GM12878 (cell line): ENCODE measurements around the gene PDE9A. TPM values are rescaled to one million over a fixed set of nuclear protein-coding genes. Genes with fewer than 3 reads are reported as not detected.

Experiments
- ATAC-seq: fragments of 200-7000 bp; cut with Tn5 transposase; 3 replicates; pipeline ENCODE4 v1.9.1; 2020; ENCODE audit warnings: mild to moderate bottlenecking, moderate library complexity
- BruUV-seq: library from RNA; stranded (reverse); fragments of 400-500 nt; replicated peaks from 2 replicates; lab custom pipeline; 2021; lab: Mats Ljungman, UMichigan
- CTCF ChIA-PET: fragments of 300-600 bp; sonication (Branson Sonifier 250); formaldehyde crosslinking; extraction: SDS; loops from one replicate; lab custom pipeline; 2021; ENCODE audit warnings: inconsistent platforms; lab: Yijun Ruan, JAX
- POLR2A ChIA-PET: fragments of 350-600 bp; formaldehyde crosslinking; extraction: SDS; loops from one replicate; lab custom pipeline; 2021; ENCODE audit warnings: inconsistent platforms; lab: Charles Lee
- RAD21 ChIA-PET: fragments of 300-600 bp; sonication (Branson Sonifier 250); formaldehyde crosslinking; loops from one replicate; lab custom pipeline; 2023; ENCODE audit warnings: antibody characterized with exemption; ENCODE audit not compliant: unreplicated experiment; lab: Charles Lee
- SMC1A ChIA-PET: fragments of 300-600 bp; sonication (Branson Sonifier 250); formaldehyde crosslinking; loops from one replicate; lab custom pipeline; 2023; ENCODE audit not compliant: unreplicated experiment, uncharacterized antibody; lab: Charles Lee
- DNase-seq: peaks from one replicate; pipeline ENCODE4 v3.0.0-alpha.2; 2011; ENCODE audit warnings: low read depth, low spot score
- FAIRE-seq: peaks from 3 replicates; lab custom pipeline; 2011; peaks lifted over from hg19 to GRCh38; lab: Jason Lieb, UNC
- H2AFZ ChIP-seq: 2 replicates; pipeline ENCODE4 v1.6.0; 2011; ENCODE audit warnings: low read depth, low read length, control low read depth; ENCODE audit not compliant: control insufficient read depth
- H3K27ac ChIP-seq: 2 replicates; pipeline ENCODE4 v1.5.1; 2011; ENCODE audit warnings: control low read depth; ENCODE audit not compliant: control insufficient read depth, insufficient read depth
- H3K27me3 ChIP-seq, 2 experiments: replicated peaks in 1 of 2; 2 replicates each; pipeline versions ENCODE4 v1.6.0 to v1.6.1; 2011; ENCODE audit warnings: low read length in 1 of 2; ENCODE audit not compliant: control insufficient read depth in 2 of 2, insufficient read depth in 2 of 2
- H3K36me3 ChIP-seq, 2 experiments: 2 replicates each; pipeline ENCODE4 v1.5.1; 2011; ENCODE audit warnings: low read length in 1 of 2; ENCODE audit not compliant: control insufficient read depth in 2 of 2, insufficient read depth in 2 of 2
- H3K4me1 ChIP-seq: 2 replicates; pipeline ENCODE4 v1.6.1; 2011; ENCODE audit warnings: mild to moderate bottlenecking, low read length, moderate library complexity, mixed read lengths; ENCODE audit not compliant: control insufficient read depth, insufficient read depth
- H3K4me2 ChIP-seq: 2 replicates; pipeline ENCODE4 v1.6.0; 2011; ENCODE audit warnings: control low read depth; ENCODE audit not compliant: control insufficient read depth, insufficient read depth
- H3K4me3 ChIP-seq: fragments of 200-600 bp; sonication (generic); 2 replicates; pipeline ENCODE4 v1.5.1; 2016
- H3K79me2 ChIP-seq: 2 replicates; pipeline ENCODE4 v1.6.0; 2011; ENCODE audit warnings: low read length; ENCODE audit not compliant: control insufficient read depth, insufficient read depth
- H3K9ac ChIP-seq: 2 replicates; pipeline ENCODE4 v1.8.0; 2011; ENCODE audit warnings: low read length, control low read depth, mixed read lengths; ENCODE audit not compliant: control insufficient read depth, insufficient read depth
- H3K9me3 ChIP-seq: replicated peaks from 3 replicates; pipeline ENCODE4 v1.5.1; 2011; ENCODE audit warnings: mild to moderate bottlenecking, low read length; ENCODE audit not compliant: control insufficient read depth, insufficient read depth
- H4K20me1 ChIP-seq: 2 replicates; pipeline ENCODE4 v1.6.0; 2011; ENCODE audit not compliant: control insufficient read depth, insufficient read depth
- BMI1 ChIP-seq: fragments of 450-650 bp; IDR thresholded peaks from 2 replicates; pipeline ENCODE4 v1.6.1; 2016; ENCODE audit warnings: mild to moderate bottlenecking, moderate library complexity, borderline replicate concordance
- CUX1 ChIP-seq: IDR thresholded peaks from 2 replicates; pipeline ENCODE4 v1.6.1; 2012; ENCODE audit warnings: improper control_type of control experiment, low read depth, low read length; ENCODE audit not compliant: insufficient replicate concordance
- EED ChIP-seq: sonication (generic); IDR thresholded peaks from 2 replicates; pipeline ENCODE4 v1.6.1; 2016; ENCODE audit warnings: antibody characterized with exemption, low read depth
- EP300 ChIP-seq, 2 experiments: fragments of 150-350 bp in 1 of 2; IDR thresholded peaks; 2 replicates each; pipeline ENCODE4 v1.6.1; 2011 to 2012; ENCODE audit warnings: low read depth in 2 of 2, low read length in 2 of 2, borderline replicate concordance in 1 of 2, improper control_type of control experiment in 1 of 2, inconsistent platforms in 1 of 2; ENCODE audit not compliant: control insufficient read depth in 1 of 2
- ESRRA ChIP-seq: IDR thresholded peaks from 2 replicates; pipeline ENCODE4 v1.6.1; 2012; ENCODE audit warnings: mild to moderate bottlenecking, low read length, improper control_type of control experiment
- FOXM1 ChIP-seq: IDR thresholded peaks from 2 replicates; pipeline ENCODE4 v1.6.1; 2012; ENCODE audit warnings: low read depth, mild to moderate bottlenecking, inconsistent platforms, low read length, moderate library complexity
- KAT2A ChIP-seq: conservative IDR thresholded peaks from 2 replicates; pipeline ENCODE4 v1.6.1; 2011; ENCODE audit warnings: low read depth, low read length; ENCODE audit not compliant: control insufficient read depth
- MYB ChIP-seq: fragments of 150-350 bp; IDR thresholded peaks from 2 replicates; pipeline ENCODE4 v1.6.1; 2014; ENCODE audit warnings: mild to moderate bottlenecking, low read depth, low read length, borderline replicate concordance
- PAX8 ChIP-seq: fragments of 450-650 bp; IDR thresholded peaks from 2 replicates; pipeline ENCODE4 v1.6.1; 2017; ENCODE audit warnings: mild to moderate bottlenecking, moderate library complexity
- SREBF1 ChIP-seq: IDR thresholded peaks from 2 replicates; pipeline ENCODE4 v1.6.1; 2012; ENCODE audit warnings: mild to moderate bottlenecking, low read length
- SUPT20H ChIP-seq: IDR thresholded peaks from 2 replicates; pipeline ENCODE4 v1.6.1; 2011; ENCODE audit warnings: low read depth, mild to moderate bottlenecking, low read length, moderate library complexity, borderline replicate concordance; ENCODE audit not compliant: control insufficient read depth
- USF2 ChIP-seq: IDR thresholded peaks from 2 replicates; pipeline ENCODE4 v1.6.1; 2011; ENCODE audit warnings: low read depth, low read length, improper control_type of control experiment, borderline replicate concordance
- YBX1 ChIP-seq: fragments of 450-650 bp; IDR thresholded peaks from 2 replicates; pipeline ENCODE4 v1.6.1; 2016; ENCODE audit warnings: antibody characterized with exemption
- YY1 ChIP-seq: IDR thresholded peaks from 2 replicates; pipeline ENCODE4 v1.6.1; 2011; ENCODE audit warnings: low read depth, mild to moderate bottlenecking, low read length
- ZBED1 ChIP-seq: IDR thresholded peaks from 2 replicates; pipeline ENCODE4 v1.6.1; 2016; ENCODE audit warnings: borderline replicate concordance
- ZNF207 ChIP-seq: fragments of 450-650 bp; IDR thresholded peaks from 2 replicates; pipeline ENCODE4 v1.6.1; 2014; ENCODE audit warnings: antibody characterized with exemption, mild to moderate bottlenecking, borderline replicate concordance
- WGBS: methylation state at CpG from one replicate; pipeline ENCODE4 v1.1.6; 2016; ENCODE audit warnings: low lambda C conversion rate; ENCODE audit not compliant: insufficient replicate concordance, insufficient coverage; ENCODE audit errors: missing lambda C conversion rate; 5-methylcytosine and 5-hydroxymethylcytosine counted together
- in situ Hi-C: fragments of 300-500 bp; cut with MboI; formaldehyde crosslinking; loops from 9 replicates; pipeline ENCODE4 v1.14.3; 2018; ENCODE audit warnings: mixed read lengths
- intact Hi-C: fragments of 100-400 bp; cut with micrococcal nuclease; formaldehyde crosslinking; loops from one replicate; pipeline ENCODE4 v1.14.2; 2022; ENCODE audit not compliant: unreplicated experiment
- polyA plus RNA-seq, 11 experiments: library from polyadenylated mRNA; depleted of rRNA in 4 of 11; unstranded in 6 of 11; stranded (reverse) in 5 of 11; fragments of >200 nt; fragmentation: Nextera tagmentation in 4 of 11; fragmentation: Illumina TruSeq in 1 of 11; extraction: Ambion mirVana in 4 of 11; extraction: Trizol in 1 of 11; gene quantifications; 1 replicate in 1 of 11; 2 replicates in 10 of 11; pipeline versions ENCODE4 v1.2.1 to v1.2.3, GENCODE V29; 2011 to 2016; ENCODE audit warnings: inconsistent platforms in 2 of 11, missing spikeins in 2 of 11, low read depth in 1 of 11
- total RNA-seq, 4 experiments: library from RNA; depleted of rRNA in 3 of 4; stranded (reverse); fragments of >200 nt in 3 of 4; fragmentation: Illumina TruSeq in 1 of 4; extraction: Trizol in 1 of 4; gene quantifications; 2 replicates each; pipeline versions ENCODE4 v1.2.1 to v1.2.3, GENCODE V29; 2013 to 2021

Gene PDE9A
- total and polyA plus RNA-seq, 10 of the 15 experiments (the other 5 are each of a cell fraction or from before 2014, with no cell fraction given): 0.08 to 0.45 (median 0.20) TPM; not detected in 1

- H3K4me1 ChIP-seq: no peaks in the 10 kb centered on the region
- no peak overlapping the region for H3K4me3 ChIP-seq
- DNase-seq: no peak
- H3K79me2 ChIP-seq: no peaks in the 10 kb centered on the region
- no peak overlapping the region for H2AFZ ChIP-seq
- CTCF ChIA-PET: no interaction called here
- H3K27me3 ChIP-seq: no peaks in the 10 kb centered on the region; a peak in 1 of 4 replicates
- intact Hi-C loops (no loop called here), in situ Hi-C loops (no loop called here)
- POLR2A ChIA-PET: no interaction called here
- no peak for ATAC-seq
- no TSS peak for BruUV-seq
- 12% methylated on average over 4 of the region's 4 CpGs for WGBS
- no peak overlapping the region for H3K4me2 ChIP-seq
- FAIRE-seq: no peak
- H3K27ac ChIP-seq: no peak overlapping the region
- no peaks in the 10 kb centered on the region for H3K36me3 ChIP-seq
- RAD21 ChIA-PET: no interaction called here
- no peak overlapping the region for H3K9ac ChIP-seq
- H4K20me1 ChIP-seq: peaks cover 3% of the 10 kb centered on the region; the same call in 1 of the 2 replicates
- SMC1A ChIA-PET: no interaction called here
- TF ChIP-seq EED: no peak
- TF ChIP-seq SUPT20H: no peak
- TF ChIP-seq ZNF207: no peak
- TF ChIP-seq YBX1: no peak
- no peak for TF ChIP-seq YY1
- TF ChIP-seq USF2: no peak
- TF ChIP-seq ESRRA: no peak
- no peak for TF ChIP-seq FOXM1
- TF ChIP-seq CUX1: no peak
- TF ChIP-seq SREBF1: no peak
- no peak for TF ChIP-seq PAX8
- no peak for TF ChIP-seq BMI1
- no peak for TF ChIP-seq ZBED1
- TF ChIP-seq MYB: no peak
- TF ChIP-seq KAT2A: no peak
- TF ChIP-seq EP300 (IDR thresholded peaks at IDR 0.05; ENCODE audit: borderline replicate concordance in 1 of 2, control insufficient read depth in 1 of 2, low read depth in 2 of 2, low read length in 2 of 2): no peak
- no peaks in the 10 kb centered on the region for H3K9me3 ChIP-seq
These were observed 58.2 kb downstream of the PDE9A start for GRCh38 chr21:42711667-42712066.
